SK-N-SH (cell line): ENCODE data around the gene BPIFB3. TPM values are rescaled to one million over a fixed set of nuclear protein-coding genes. Genes with fewer than 3 reads are reported as not detected.
A peak's percentile ranks its signal among the peaks of the same experiment; 100 is the strongest.
"Not testable (repeated sequence)": the region's sequence is repeated elsewhere in the genome, so short reads cannot be mapped to it uniquely, and the experiment has no call there.

ENCODE experiments used
- CTCF ChIA-PET: fragments of 300-600, 350-600 bp; formaldehyde crosslinking; extraction: SDS; loops from one replicate; lab custom pipeline; 2021; lab: Yijun Ruan, JAX
- POLR2A ChIA-PET: fragments of 350-600 bp; sonication (Branson Sonifier 250); formaldehyde crosslinking; extraction: SDS; loops from one replicate; lab custom pipeline; 2020; ENCODE audit warnings: antibody characterized with exemption, inconsistent platforms; lab: Yijun Ruan, JAX
- DNase-seq: peaks from one replicate; pipeline ENCODE4 v3.0.0; 2012
- H2AFZ ChIP-seq: fragments of 200-600 bp; sonication (generic); 2 replicates; pipeline ENCODE4 v1.8.1; 2016; ENCODE audit warnings: antibody characterized with exemption, mild to moderate bottlenecking, low read depth
- H3F3A ChIP-seq: fragments of 200-600 bp; sonication (generic); replicated peaks from 2 replicates; pipeline ENCODE3; 2016; ENCODE audit warnings: antibody characterized with exemption, mild to moderate bottlenecking; ENCODE audit not compliant: insufficient read depth
- H3K27ac ChIP-seq, 2 experiments: fragments of 200-500 bp in 1 of 2; fragments of 200-600 bp in 1 of 2; sonication (Bioruptor generic) in 1 of 2; sonication (generic), shearing (Covaris generic) in 1 of 2; 2 replicates each; pipeline versions ENCODE4 v1.5.1 to v1.6.1; 2014 to 2016; ENCODE audit warnings: low read depth in 2 of 2, inconsistent platforms in 1 of 2, low read length in 1 of 2, mild to moderate bottlenecking in 1 of 2, mixed read lengths in 1 of 2
- H3K27me3 ChIP-seq: fragments of 200-600 bp; sonication (generic), shearing (Covaris generic); 2 replicates; pipeline ENCODE4 v1.6.1; 2016; ENCODE audit warnings: mixed run types; ENCODE audit not compliant: insufficient read depth
- H3K36me3 ChIP-seq, 2 experiments: fragments of 200-500 bp in 1 of 2; fragments of 200-600 bp in 1 of 2; sonication (Bioruptor generic) in 1 of 2; sonication (generic) in 1 of 2; replicated peaks in 1 of 2; 2 replicates each; pipeline versions ENCODE3 to v1.5.1; 2014 to 2016; ENCODE audit warnings: low read length in 1 of 2, mild to moderate bottlenecking in 1 of 2; ENCODE audit not compliant: insufficient read depth in 2 of 2, control insufficient read depth in 1 of 2
- H3K4me1 ChIP-seq, 2 experiments: fragments of 200-500 bp in 1 of 2; fragments of 200-600 bp in 1 of 2; sonication (Bioruptor generic) in 1 of 2; sonication (generic), shearing (Covaris generic) in 1 of 2; 2 replicates each; pipeline versions ENCODE4 v1.5.1 to v1.6.1; 2014 to 2016; ENCODE audit warnings: low read depth in 1 of 2, low read length in 1 of 2, mixed run types in 1 of 2; ENCODE audit not compliant: insufficient read depth in 2 of 2, control insufficient read depth in 1 of 2
- H3K4me2 ChIP-seq: fragments of 200-600 bp; sonication (generic), shearing (Covaris generic); 2 replicates; pipeline ENCODE4 v1.6.1; 2017; ENCODE audit warnings: mixed run types
- H3K4me3 ChIP-seq, 2 experiments: fragments of 200-500 bp in 1 of 2; fragments of 200-600 bp in 1 of 2; sonication (Bioruptor generic) in 1 of 2; sonication (generic), shearing (Covaris generic) in 1 of 2; 2 replicates each; pipeline versions ENCODE4 v1.5.1 to v1.8.1; 2014 to 2016; ENCODE audit warnings: low read depth in 2 of 2, inconsistent platforms in 1 of 2, low read length in 1 of 2, mild to moderate bottlenecking in 1 of 2, mixed read lengths in 1 of 2, moderate library complexity in 1 of 2
- H3K79me2 ChIP-seq: fragments of 200-600 bp; sonication (generic); 2 replicates; pipeline ENCODE4 v1.8.1; 2017; ENCODE audit warnings: mild to moderate bottlenecking; ENCODE audit not compliant: insufficient read depth
- H3K9ac ChIP-seq: fragments of 200-600 bp; sonication (generic); 2 replicates; pipeline ENCODE4 v1.6.1; 2017; ENCODE audit warnings: mixed run types
- H3K9me2 ChIP-seq: fragments of 200-600 bp; sonication (generic); 2 replicates; pipeline ENCODE4 v1.6.1; 2017; ENCODE audit warnings: mixed run types
- H3K9me3 ChIP-seq: fragments of 200-600 bp; sonication (generic); 2 replicates; pipeline ENCODE4 v1.6.1; 2017; ENCODE audit warnings: mixed run types, mild to moderate bottlenecking, moderate library complexity
- H4K20me1 ChIP-seq: fragments of 200-600 bp; sonication (generic); 2 replicates; pipeline ENCODE4 v1.6.1; 2017; ENCODE audit warnings: mild to moderate bottlenecking, mixed run types; ENCODE audit not compliant: insufficient read depth
- ELF1 ChIP-seq: IDR thresholded peaks from 2 replicates; pipeline ENCODE4 v1.4.0; 2012
- EP300 ChIP-seq, 2 experiments: IDR thresholded peaks; 2 replicates each; pipeline versions ENCODE4 v1.4.0 to v1.6.1; 2012; ENCODE audit warnings: borderline replicate concordance in 1 of 2, low read depth in 1 of 2, low read length in 1 of 2
- EZH2phosphoT487 ChIP-seq: fragments of 200-600 bp; sonication (generic); IDR thresholded peaks from 2 replicates; pipeline ENCODE4 v1.6.1; 2017; ENCODE audit warnings: low read depth, mixed run types, mild to moderate bottlenecking, antibody characterized with exemption, moderate library complexity, borderline replicate concordance
- FOSL2 ChIP-seq: IDR thresholded peaks from 2 replicates; pipeline ENCODE4 v1.4.0; 2012; ENCODE audit warnings: low read depth, mild to moderate bottlenecking, moderate library complexity, borderline replicate concordance
- FOXM1 ChIP-seq: IDR thresholded peaks from 2 replicates; pipeline ENCODE4 v1.4.0; 2012; ENCODE audit warnings: low read depth, mild to moderate bottlenecking
- GABPA ChIP-seq: IDR thresholded peaks from 2 replicates; pipeline ENCODE4 v1.4.0; 2012; ENCODE audit warnings: low read depth, mild to moderate bottlenecking
- NRF1 ChIP-seq: IDR thresholded peaks from 2 replicates; pipeline ENCODE4 v1.6.1; 2012; ENCODE audit warnings: low read depth, mild to moderate bottlenecking, low read length
- PBX3 ChIP-seq: IDR thresholded peaks from 2 replicates; pipeline ENCODE4; 2012
- POLR2AphosphoS5 ChIP-seq: IDR thresholded peaks from 2 replicates; pipeline ENCODE4 v1.6.1; 2012; ENCODE audit warnings: low read depth, low read length
- RAD21 ChIP-seq: IDR thresholded peaks from 2 replicates; pipeline ENCODE4 v1.6.1; 2012; ENCODE audit warnings: mild to moderate bottlenecking, low read length
- RFX5 ChIP-seq: IDR thresholded peaks from 2 replicates; pipeline ENCODE4 v1.6.1; 2012; ENCODE audit warnings: mild to moderate bottlenecking, improper control_type of control experiment, low read length
- SMC3 ChIP-seq: IDR thresholded peaks from 2 replicates; pipeline ENCODE4 v1.6.1; 2012; ENCODE audit warnings: low read depth, low read length, improper control_type of control experiment
- TAF1 ChIP-seq: IDR thresholded peaks from 2 replicates; pipeline ENCODE4 v1.6.1; 2012; ENCODE audit warnings: low read depth, mild to moderate bottlenecking, low read length, moderate library complexity, borderline replicate concordance
- TEAD4 ChIP-seq: IDR thresholded peaks from 2 replicates; pipeline ENCODE4 v1.4.0; 2012; ENCODE audit warnings: mild to moderate bottlenecking, borderline replicate concordance; ENCODE audit not compliant: insufficient read depth
- USF2 ChIP-seq: fragments of 150-350 bp; IDR thresholded peaks from 2 replicates; pipeline ENCODE4 v1.6.1; 2017; ENCODE audit warnings: antibody characterized with exemption, low read length, low read depth, borderline replicate concordance
- WGBS: methylation state at CpG from one replicate; pipeline ENCODE4 v1.1.6; 2017; ENCODE audit warnings: low lambda C conversion rate; 5-methylcytosine and 5-hydroxymethylcytosine counted together
- polyA plus RNA-seq, 3 experiments: library from polyadenylated mRNA; depleted of rRNA; stranded (reverse); fragments of >200 nt; gene quantifications; 2 replicates each; pipeline ENCODE4 v1.2.3, GENCODE V29; 2012
- TF ChIP-seq, protein P1 (sequence below): fragments of 200-600 bp; sonication (generic); IDR thresholded peaks from 2 replicates; pipeline ENCODE4 v1.6.1; 2017; ENCODE audit warnings: antibody characterized with exemption, mild to moderate bottlenecking, moderate library complexity
- TF ChIP-seq, protein P2 (sequence below): fragments of 150-350 bp; IDR thresholded peaks from 2 replicates; pipeline ENCODE4 v1.6.1; 2016; ENCODE audit warnings: mild to moderate bottlenecking, low read depth, low read length

The BPIFB3 gene
- polyA plus RNA-seq, 1 of the 3 experiments (the other 2 are of a cell fraction), result not detected

GRCh38 chr20:33095902-33096584 lies 42.3 kb downstream of the BPIFB3 start:
- H3K36me3 ChIP-seq, H4K20me1 ChIP-seq, H3K4me2 ChIP-seq, H3K9me2 ChIP-seq, H2AFZ ChIP-seq, H3F3A ChIP-seq, H3K4me1 ChIP-seq, H3K9ac ChIP-seq, H3K27ac ChIP-seq, H3K79me2 ChIP-seq, POLR2A ChIA-PET, H3K9me3 ChIP-seq: not testable (repeated sequence)
- TF ChIP-seq RAD21 (peak; percentile 70), SMC3 (peak; percentile 42; the same call in 1 of the 2 replicates)
- TF ChIP-seq, protein P1, sequence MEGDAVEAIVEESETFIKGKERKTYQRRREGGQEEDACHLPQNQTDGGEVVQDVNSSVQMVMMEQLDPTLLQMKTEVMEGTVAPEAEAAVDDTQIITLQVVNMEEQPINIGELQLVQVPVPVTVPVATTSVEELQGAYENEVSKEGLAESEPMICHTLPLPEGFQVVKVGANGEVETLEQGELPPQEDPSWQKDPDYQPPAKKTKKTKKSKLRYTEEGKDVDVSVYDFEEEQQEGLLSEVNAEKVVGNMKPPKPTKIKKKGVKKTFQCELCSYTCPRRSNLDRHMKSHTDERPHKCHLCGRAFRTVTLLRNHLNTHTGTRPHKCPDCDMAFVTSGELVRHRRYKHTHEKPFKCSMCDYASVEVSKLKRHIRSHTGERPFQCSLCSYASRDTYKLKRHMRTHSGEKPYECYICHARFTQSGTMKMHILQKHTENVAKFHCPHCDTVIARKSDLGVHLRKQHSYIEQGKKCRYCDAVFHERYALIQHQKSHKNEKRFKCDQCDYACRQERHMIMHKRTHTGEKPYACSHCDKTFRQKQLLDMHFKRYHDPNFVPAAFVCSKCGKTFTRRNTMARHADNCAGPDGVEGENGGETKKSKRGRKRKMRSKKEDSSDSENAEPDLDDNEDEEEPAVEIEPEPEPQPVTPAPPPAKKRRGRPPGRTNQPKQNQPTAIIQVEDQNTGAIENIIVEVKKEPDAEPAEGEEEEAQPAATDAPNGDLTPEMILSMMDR, result peak; percentile 66
- whole genome bisulfite sequencing, result 0% methylated on average over 6 of the region's 6 CpGs
- Histone ChIP-seq H3K27me3 (peaks cover 37% of the 10 kb centered on the region; the same call in 1 of the 2 replicates), H3K4me3 (peak overlapping the region in 1 of 2 experiments; percentile 40; a peak in 1 of 4 replicates)
- CTCF ChIA-PET, result interaction anchor here (0.7 to 2.5 kb wide), 8 partner anchors 10 to 306 kb away, joined by 3 to 11 read pairs (median 4); partner anchors contain the start of gene BPIFB4
- DNase-seq, result peak; percentile 74

GRCh38 chr20:33097001-33097400 lies 43.3 kb downstream of the BPIFB3 start:
- DNase-seq, result no peak
- Histone ChIP-seq H4K20me1 (no peaks in the 10 kb centered on the region), H3F3A (no peaks in the 10 kb centered on the region), H3K9me2 (no peaks in the 10 kb centered on the region), H3K9ac (no peak overlapping the region), H3K79me2 (no peaks in the 10 kb centered on the region), H2AFZ (no peak overlapping the region), H3K9me3 (no peaks in the 10 kb centered on the region), H3K27ac (no peak overlapping the region), H3K4me3 (no peak overlapping the region), H3K4me2 (no peak overlapping the region), H3K4me1 (no peaks in the 10 kb centered on the region), H3K27me3 (peaks cover 38% of the 10 kb centered on the region; the same call in 1 of the 2 replicates), H3K36me3 (no peaks in the 10 kb centered on the region)
- ChIA-PET CTCF (interaction anchor here (0.8 to 1.4 kb wide), 2 partner anchors 112 to 197 kb away, joined by 3 to 4 read pairs; no protein-coding TSS in a partner anchor), POLR2A (no interaction called here)
- 6% methylated on average over 4 of the region's 4 CpGs for WGBS
- no peak for TF ChIP-seq FOSL2
- TF ChIP-seq SMC3, result no peak
- TF ChIP-seq ELF1, result no peak
- TF ChIP-seq, protein P2, sequence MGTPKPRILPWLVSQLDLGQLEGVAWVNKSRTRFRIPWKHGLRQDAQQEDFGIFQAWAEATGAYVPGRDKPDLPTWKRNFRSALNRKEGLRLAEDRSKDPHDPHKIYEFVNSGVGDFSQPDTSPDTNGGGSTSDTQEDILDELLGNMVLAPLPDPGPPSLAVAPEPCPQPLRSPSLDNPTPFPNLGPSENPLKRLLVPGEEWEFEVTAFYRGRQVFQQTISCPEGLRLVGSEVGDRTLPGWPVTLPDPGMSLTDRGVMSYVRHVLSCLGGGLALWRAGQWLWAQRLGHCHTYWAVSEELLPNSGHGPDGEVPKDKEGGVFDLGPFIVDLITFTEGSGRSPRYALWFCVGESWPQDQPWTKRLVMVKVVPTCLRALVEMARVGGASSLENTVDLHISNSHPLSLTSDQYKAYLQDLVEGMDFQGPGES, result no peak
- TF ChIP-seq GABPA, result no peak
- TF ChIP-seq TEAD4, result no peak
- no peak for TF ChIP-seq TAF1
- TF ChIP-seq, protein P1, result no peak
- TF ChIP-seq EZH2phosphoT487, result no peak
- no peak for TF ChIP-seq RAD21
- TF ChIP-seq FOXM1, result no peak
- no peak for TF ChIP-seq POLR2AphosphoS5
- no peak for TF ChIP-seq RFX5
- TF ChIP-seq PBX3, result no peak
- TF ChIP-seq NRF1, result no peak
- no peak for TF ChIP-seq EP300 (IDR thresholded peaks at IDR 0.05; ENCODE audit: borderline replicate concordance in 1 of 2, low read depth in 1 of 2, low read length in 1 of 2)
- TF ChIP-seq USF2, result no peak
